Measurements from ENCODE around the gene AKAP5.

The AKAP5 gene

GRCh38 chr14:64459405-64460136 lies 5.7 kb upstream of the AKAP5 start:
- DNase-seq (ENCODE audit: low read depth), result no peak

- no peak for DNase-seq (ENCODE audit: low read depth)
Observed at GRCh38 chr14:64461221-64461620, 4.1 kb upstream of the AKAP5 start.

- no peak for DNase-seq (ENCODE audit: low read depth)
Observed at GRCh38 chr14:64463195-64463594, 2.1 kb upstream of the AKAP5 start.

GRCh38 chr14:64463873-64464272 lies 1.4 kb upstream of the AKAP5 start:
- DNase-seq (ENCODE audit: low read depth), result no peak

GRCh38 chr14:64464651-64465050 lies 648 bp upstream of the AKAP5 start:
- peak; percentile 10 for DNase-seq (ENCODE audit: low read depth)

GRCh38 chr14:64465831-64466554 lies 694 bp downstream of the AKAP5 start:
- peak; percentile 69 for DNase-seq (ENCODE audit: low read depth)

- DNase-seq (ENCODE audit: low read depth), result no peak
Observed at GRCh38 chr14:64467101-64467500, 1.8 kb downstream of the AKAP5 start.

- DNase-seq (ENCODE audit: low read depth), result no peak
Observed at GRCh38 chr14:64467566-64467965, 2.3 kb downstream of the AKAP5 start.

- no peak for DNase-seq (ENCODE audit: low read depth)
Observed at GRCh38 chr14:64468451-64468850, 3.2 kb downstream of the AKAP5 start.

GRCh38 chr14:64474041-64474440 lies 8.7 kb downstream of the AKAP5 start:
- DNase-seq (ENCODE audit: low read depth), result no peak

GRCh38 chr14:64474698-64475097 lies 9.4 kb downstream of the AKAP5 start:
- no peak for DNase-seq (ENCODE audit: low read depth)

GRCh38 chr14:64475585-64476273 lies 10.4 kb downstream of the AKAP5 start:
- no peak for DNase-seq (ENCODE audit: low read depth)

GRCh38 chr14:64476438-64476837 lies 11.1 kb downstream of the AKAP5 start:
- DNase-seq (ENCODE audit: low read depth), result no peak

GRCh38 chr14:64478634-64479250 lies 13.4 kb downstream of the AKAP5 start:
- peak; percentile 45 for DNase-seq (ENCODE audit: low read depth)

- DNase-seq (ENCODE audit: low read depth), result no peak
Observed at GRCh38 chr14:64488590-64489099, 23.3 kb downstream of the AKAP5 start.

- DNase-seq (ENCODE audit: low read depth), result no peak
Observed at GRCh38 chr14:64491637-64492036, 26.3 kb downstream of the AKAP5 start.

GRCh38 chr14:64493455-64493854 lies 28.2 kb downstream of the AKAP5 start:
- DNase-seq (ENCODE audit: low read depth), result no peak

- DNase-seq (ENCODE audit: low read depth), result no peak
Observed at GRCh38 chr14:64495252-64495651, 30.0 kb downstream of the AKAP5 start.

- DNase-seq (ENCODE audit: low read depth), result no peak
Observed at GRCh38 chr14:64496764-64497163, 31.5 kb downstream of the AKAP5 start.

GRCh38 chr14:64500088-64500487 lies 34.8 kb downstream of the AKAP5 start:
- no peak for DNase-seq (ENCODE audit: low read depth)

- peak; percentile 75 for DNase-seq (ENCODE audit: low read depth)
Observed at GRCh38 chr14:64501411-64502171, 36.3 kb downstream of the AKAP5 start.

- no peak for DNase-seq (ENCODE audit: low read depth)
Observed at GRCh38 chr14:64502456-64502855, 37.2 kb downstream of the AKAP5 start.

All from ELR (cell line).